ENCODE measurements around the gene NECAB2. TPM values are rescaled to one million over a fixed set of nuclear protein-coding genes. Genes with fewer than 3 reads are reported as not detected.

NECAB2 gene
- polyA plus RNA-seq, 1 donor: 0.66 TPM

GRCh38 chr16:83952940-83953795 lies 14.9 kb upstream of the NECAB2 start, which contains the start of gene OSGIN1:
Gene OSGIN1, plus strand, starts transcription at chr16:83953240. Its CDS starts 4,432 bp downstream, at chr16:83957672.
- peak; percentile 29 for DNase-seq (ENCODE audit: low read depth)

GRCh38 chr16:83953796-83954576 lies 14.1 kb upstream of the NECAB2 start:
- DNase-seq (ENCODE audit: low read depth): no peak

GRCh38 chr16:83954577-83955016 lies 13.4 kb upstream of the NECAB2 start:
- no peak for DNase-seq (ENCODE audit: low read depth)

- DNase-seq (ENCODE audit: low read depth): no peak
Measured at GRCh38 chr16:83955218-83956130, 12.6 kb upstream of the NECAB2 start.

GRCh38 chr16:83956336-83957289 lies 11.4 kb upstream of the NECAB2 start:
- DNase-seq (ENCODE audit: low read depth): no peak

- DNase-seq (ENCODE audit: low read depth): no peak
Measured at GRCh38 chr16:83957296-83957855, 10.7 kb upstream of the NECAB2 start.

- no peak for DNase-seq (ENCODE audit: low read depth)
Measured at GRCh38 chr16:83958137-83958845, 9.8 kb upstream of the NECAB2 start.

- DNase-seq (ENCODE audit: low read depth): no peak
Measured at GRCh38 chr16:83958846-83959565, 9.0 kb upstream of the NECAB2 start.

- DNase-seq (ENCODE audit: low read depth): no peak
Measured at GRCh38 chr16:83959656-83960434, 8.2 kb upstream of the NECAB2 start.

GRCh38 chr16:83960521-83961249 lies 7.4 kb upstream of the NECAB2 start:
- no peak for DNase-seq (ENCODE audit: low read depth)

- no peak for DNase-seq (ENCODE audit: low read depth)
Measured at GRCh38 chr16:83961591-83961990, 6.5 kb upstream of the NECAB2 start.

GRCh38 chr16:83963277-83964119 lies 4.5 kb upstream of the NECAB2 start:
- no peak for DNase-seq (ENCODE audit: low read depth)

GRCh38 chr16:83964684-83965443 lies 3.2 kb upstream of the NECAB2 start:
- DNase-seq (ENCODE audit: low read depth): no peak

GRCh38 chr16:83965444-83966152 lies 2.4 kb upstream of the NECAB2 start:
- no peak for DNase-seq (ENCODE audit: low read depth)

GRCh38 chr16:83966153-83966696 lies 1.8 kb upstream of the NECAB2 start:
- no peak for DNase-seq (ENCODE audit: low read depth)
